Colonic mucosa (tissue), 4 donors: ENCODE data around the gene FAM78A. TPM values are rescaled to one million over a fixed set of nuclear protein-coding genes. Genes with fewer than 3 reads are reported as not detected.
"Not testable (repeated sequence)": the region's sequence is repeated elsewhere in the genome, so short reads cannot be mapped to it uniquely, and the experiment has no call there.

Source experiments
- DNase-seq: peaks from one replicate; pipeline ENCODE4 v3.0.0-alpha.2; 2020
- H3K27ac ChIP-seq: fragments of 200-600 bp; one replicate; pipeline ENCODE4 v1.8.0; 2021
- H3K27me3 ChIP-seq: fragments of 200-600 bp; one replicate; pipeline ENCODE4 v1.8.0; 2021
- H3K36me3 ChIP-seq: fragments of 200-600 bp; one replicate; pipeline ENCODE4 v1.8.0; 2021
- H3K4me1 ChIP-seq: fragments of 200-600 bp; one replicate; pipeline ENCODE4 v1.8.0; 2021; ENCODE audit warnings: mild to moderate bottlenecking
- H3K4me3 ChIP-seq: fragments of 200-600 bp; one replicate; pipeline ENCODE4 v1.8.0; 2021
- H3K9ac ChIP-seq, 2 donors: one replicate each; pipeline ENCODE4 v1.7.0; 2013; ENCODE audit warnings: control low read depth in 2 of 2, low read depth in 2 of 2, low read length in 2 of 2
- H3K9me3 ChIP-seq: fragments of 200-600 bp; one replicate; pipeline ENCODE4 v1.8.0; 2021
- intact Hi-C: fragments of 100-400 bp; cut with DNase I; formaldehyde crosslinking; loops from one replicate; pipeline ENCODE4 v1.14.1; 2022
- total RNA-seq, 2 donors: library from RNA; stranded (reverse); fragmentation: NEBNext Ultra II Directional in 1 of 2; extraction: Animal tissue kit (Norgen Biotek cat#: 25700) in 1 of 2; gene quantifications; one replicate each; pipeline ENCODE4 v1.2.1, GENCODE V29; 2021
- TF ChIP-seq, protein P1 (sequence below): fragments of 200-600 bp; IDR thresholded peaks from one replicate; pipeline ENCODE4 v1.8.0; 2022; ENCODE audit warnings: antibody characterized with exemption, mild to moderate bottlenecking
- donor health status: healthy.
- donor health status: DM: no; HTN: no; CAD: no.
- donor health status: DM: no; HTN: no; CAD: no.

FAM78A gene
- total RNA-seq, 2 donors from 2014 or later = 1.5 to 2.0 TPM

DNA sequence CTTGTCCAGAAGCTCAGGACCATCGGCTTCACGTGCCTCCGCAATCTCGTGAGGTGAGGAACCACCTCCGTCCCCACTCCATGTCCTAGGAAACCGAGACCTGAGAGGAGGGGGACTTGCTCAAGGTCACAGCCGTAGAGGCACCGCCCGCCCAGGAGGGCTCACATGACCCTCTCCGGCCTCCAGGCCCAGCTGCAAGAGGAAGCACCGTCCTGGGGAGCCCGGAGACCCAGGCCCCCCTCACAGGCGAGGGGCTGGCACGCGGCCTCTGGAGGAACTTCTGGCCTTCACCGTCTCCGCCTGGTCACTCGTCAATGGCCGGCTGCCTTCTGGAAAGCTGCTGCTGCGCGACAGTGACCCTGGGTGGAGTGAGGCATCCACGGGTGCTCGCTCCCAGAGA, 24.2 kb downstream of the FAM78A start:
- peak overlapping the region; percentile 43 for H3K27ac ChIP-seq
- no peaks in the 10 kb centered on the region for H3K9me3 ChIP-seq
- TF ChIP-seq, protein P1, sequence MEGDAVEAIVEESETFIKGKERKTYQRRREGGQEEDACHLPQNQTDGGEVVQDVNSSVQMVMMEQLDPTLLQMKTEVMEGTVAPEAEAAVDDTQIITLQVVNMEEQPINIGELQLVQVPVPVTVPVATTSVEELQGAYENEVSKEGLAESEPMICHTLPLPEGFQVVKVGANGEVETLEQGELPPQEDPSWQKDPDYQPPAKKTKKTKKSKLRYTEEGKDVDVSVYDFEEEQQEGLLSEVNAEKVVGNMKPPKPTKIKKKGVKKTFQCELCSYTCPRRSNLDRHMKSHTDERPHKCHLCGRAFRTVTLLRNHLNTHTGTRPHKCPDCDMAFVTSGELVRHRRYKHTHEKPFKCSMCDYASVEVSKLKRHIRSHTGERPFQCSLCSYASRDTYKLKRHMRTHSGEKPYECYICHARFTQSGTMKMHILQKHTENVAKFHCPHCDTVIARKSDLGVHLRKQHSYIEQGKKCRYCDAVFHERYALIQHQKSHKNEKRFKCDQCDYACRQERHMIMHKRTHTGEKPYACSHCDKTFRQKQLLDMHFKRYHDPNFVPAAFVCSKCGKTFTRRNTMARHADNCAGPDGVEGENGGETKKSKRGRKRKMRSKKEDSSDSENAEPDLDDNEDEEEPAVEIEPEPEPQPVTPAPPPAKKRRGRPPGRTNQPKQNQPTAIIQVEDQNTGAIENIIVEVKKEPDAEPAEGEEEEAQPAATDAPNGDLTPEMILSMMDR = no peak
- intact Hi-C loops = no loop called here
- no peak for DNase-seq
- H3K4me3 ChIP-seq = peak overlapping the region; percentile 7
- H3K9ac ChIP-seq = peak overlapping the region in 1 of 2 donors; percentile 35
- H3K27me3 ChIP-seq = no peaks in the 10 kb centered on the region
- no peaks in the 10 kb centered on the region for H3K4me1 ChIP-seq
- no peaks in the 10 kb centered on the region for H3K36me3 ChIP-seq

DNA sequence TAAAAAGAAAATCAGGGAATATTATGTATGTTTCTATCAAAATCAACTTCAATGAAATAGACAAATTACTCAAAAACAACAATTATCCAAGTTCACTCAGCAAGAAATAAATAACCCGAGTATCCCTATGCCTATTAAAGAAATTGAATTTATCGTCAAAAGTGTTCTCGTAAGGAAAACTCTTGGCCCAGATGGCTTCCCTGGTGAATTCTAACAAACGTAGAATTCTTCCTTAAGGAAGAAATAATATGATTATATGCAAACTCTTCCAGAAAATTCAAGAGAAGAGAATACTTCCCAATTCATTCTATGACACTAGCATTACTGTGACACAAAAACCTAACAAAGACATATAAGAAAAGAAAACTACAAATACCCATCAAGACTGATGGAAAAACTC, 29.7 kb downstream of the FAM78A start:
- no peaks in the 10 kb centered on the region for H3K4me1 ChIP-seq
- H3K9me3 ChIP-seq = no peaks in the 10 kb centered on the region
- intact Hi-C loops = no loop called here
- H3K27ac ChIP-seq = no peak overlapping the region
- H3K9ac ChIP-seq = no peak overlapping the region
- DNase-seq = no peak
- no peaks in the 10 kb centered on the region for H3K27me3 ChIP-seq
- TF ChIP-seq, protein P1 = no peak
- H3K4me3 ChIP-seq = no peak overlapping the region
- H3K36me3 ChIP-seq = no peaks in the 10 kb centered on the region

DNA sequence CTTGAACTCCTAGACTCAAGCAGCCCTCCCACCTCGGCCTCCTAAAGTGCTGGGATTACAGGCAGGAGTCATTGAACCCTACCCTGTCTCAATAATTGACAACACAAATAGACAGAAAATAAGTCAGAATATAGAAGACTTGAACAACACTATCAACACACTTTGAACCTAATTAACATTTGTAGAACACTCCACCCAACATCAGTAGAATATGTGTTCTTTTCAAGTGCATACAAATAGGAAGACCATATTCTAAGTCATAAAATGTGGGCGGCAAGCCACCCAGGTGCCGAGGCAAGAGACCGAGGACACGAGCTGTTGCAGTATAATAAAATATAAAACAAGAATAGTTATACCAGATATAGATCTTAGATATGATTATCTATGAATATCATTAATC, 32.0 kb downstream of the FAM78A start:
- H3K27me3 ChIP-seq, H3K9ac ChIP-seq, H3K4me1 ChIP-seq, intact Hi-C loops, H3K27ac ChIP-seq, H3K4me3 ChIP-seq, H3K36me3 ChIP-seq, H3K9me3 ChIP-seq, DNase-seq: not testable (repeated sequence)

DNA sequence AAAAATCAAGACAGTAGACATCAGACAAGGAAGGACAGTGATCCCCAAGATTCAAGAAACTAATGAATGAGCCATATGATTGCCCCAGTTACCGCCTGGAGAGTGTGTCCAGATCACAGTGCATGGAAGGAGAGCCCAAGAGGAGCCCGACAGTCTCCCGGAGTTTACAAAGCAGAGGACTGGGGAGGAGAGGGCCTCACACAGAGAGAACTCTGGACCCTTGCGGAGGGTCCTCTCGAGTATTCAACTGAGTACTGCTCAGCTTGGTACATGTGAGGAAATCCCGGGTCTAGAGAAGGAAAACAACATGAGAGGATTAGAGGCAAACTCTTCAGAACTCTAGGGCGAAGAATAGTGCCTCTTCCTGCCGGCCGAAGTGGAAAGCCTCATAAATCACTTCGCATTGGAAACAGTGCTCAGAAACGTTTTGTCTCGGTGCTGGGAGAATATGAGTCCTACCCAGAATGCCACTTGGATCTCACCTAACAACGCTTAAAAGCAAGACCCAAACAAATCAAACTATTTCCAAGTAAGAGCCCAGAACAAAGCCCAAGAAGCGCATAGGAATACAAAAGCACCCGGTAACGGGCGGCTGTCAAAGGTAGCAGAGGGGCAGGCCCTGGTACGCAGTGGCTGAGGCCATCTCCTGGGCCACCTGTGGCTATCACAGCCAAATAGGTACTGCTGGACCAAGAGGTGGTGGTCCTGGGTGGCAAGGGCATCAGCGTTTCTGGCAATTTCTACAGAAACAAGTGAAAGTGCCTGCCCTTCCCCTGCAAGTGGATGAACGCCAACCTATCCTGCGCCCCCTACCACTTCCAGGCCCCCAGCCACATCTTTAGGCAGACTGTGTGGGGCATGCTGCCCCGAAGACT, 36.0 kb downstream of the FAM78A start:
- Histone ChIP-seq H3K36me3 (no peaks in the 10 kb centered on the region), H3K9ac (no peak overlapping the region), H3K9me3 (no peaks in the 10 kb centered on the region), H3K4me1 (peaks cover 5% of the 10 kb centered on the region), H3K27me3 (no peaks in the 10 kb centered on the region), H3K4me3 (no peak overlapping the region), H3K27ac (no peak overlapping the region)
- DNase-seq = no peak
- TF ChIP-seq, protein P1 = no peak
- intact Hi-C loops = no loop called here

DNA sequence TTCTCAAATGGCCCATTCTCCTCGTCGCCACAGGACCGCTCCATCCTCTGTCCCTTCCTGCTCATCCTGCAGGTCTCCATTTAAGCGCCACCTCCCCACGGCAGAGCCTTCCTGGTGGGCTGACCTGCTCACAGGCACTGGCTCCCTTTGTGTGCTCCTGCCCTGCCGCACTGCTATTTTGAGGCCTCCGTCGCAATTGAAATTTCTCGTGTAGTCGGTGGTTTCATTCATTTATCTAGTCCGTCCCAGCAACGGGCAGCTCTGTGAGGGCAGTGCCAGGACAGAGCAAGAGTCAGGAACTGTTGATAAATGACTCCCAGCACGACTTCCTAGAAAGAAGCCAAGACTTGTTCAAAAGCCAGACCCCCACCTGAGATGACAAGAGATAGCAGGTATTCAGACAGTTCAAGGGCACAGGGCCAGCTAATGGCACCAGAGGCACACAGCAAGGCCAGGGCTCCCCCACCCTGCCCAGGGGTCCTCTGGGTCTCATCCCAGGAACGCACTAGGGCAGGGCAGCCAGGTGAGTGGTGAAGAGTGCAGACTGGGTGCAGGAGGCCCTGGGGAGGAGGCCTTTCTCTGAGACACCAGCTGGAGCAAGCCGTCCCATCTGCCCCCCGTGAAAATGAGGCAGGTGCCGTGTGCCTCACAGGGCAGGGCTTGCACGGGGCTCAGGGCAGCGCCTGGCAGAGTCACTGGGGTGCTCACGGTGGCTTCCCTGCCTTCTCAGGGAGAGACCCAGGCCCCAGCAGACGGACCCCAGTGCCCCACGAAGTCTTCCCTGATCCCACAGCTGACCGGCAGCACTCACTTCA, 36.9 kb downstream of the FAM78A start:
- no peaks in the 10 kb centered on the region for H3K9me3 ChIP-seq
- intact Hi-C loops = no loop called here
- peaks cover 5% of the 10 kb centered on the region for H3K4me1 ChIP-seq
- no peaks in the 10 kb centered on the region for H3K36me3 ChIP-seq
- H3K27me3 ChIP-seq = no peaks in the 10 kb centered on the region
- TF ChIP-seq, protein P1 = no peak
- no peak overlapping the region for H3K27ac ChIP-seq
- no peak overlapping the region for H3K9ac ChIP-seq
- no peak overlapping the region for H3K4me3 ChIP-seq
- DNase-seq = no peak
